ENCODE measurements around the gene GBF1.

DNA sequence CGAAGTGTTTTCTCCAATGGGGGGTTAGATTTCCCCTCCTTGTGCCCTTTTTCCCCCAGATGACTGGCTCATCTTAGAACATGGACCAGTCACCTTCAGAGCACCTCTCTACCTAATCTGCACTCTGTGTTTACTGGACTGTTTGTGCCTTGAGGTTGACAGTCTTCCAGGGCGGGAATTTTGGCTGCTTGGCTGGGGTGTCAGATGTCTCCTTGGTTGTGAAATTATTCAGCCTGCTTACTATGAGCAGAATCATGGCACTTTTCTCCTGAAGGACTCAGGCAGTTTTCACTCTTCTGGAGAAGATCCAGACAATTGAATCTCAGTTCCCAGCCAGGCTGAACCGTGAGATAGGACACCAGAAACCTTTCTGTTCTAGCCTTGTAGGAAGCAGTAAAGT lies 89.9 kb downstream of the GBF1 start:
- TF ChIP-seq, protein P1, sequence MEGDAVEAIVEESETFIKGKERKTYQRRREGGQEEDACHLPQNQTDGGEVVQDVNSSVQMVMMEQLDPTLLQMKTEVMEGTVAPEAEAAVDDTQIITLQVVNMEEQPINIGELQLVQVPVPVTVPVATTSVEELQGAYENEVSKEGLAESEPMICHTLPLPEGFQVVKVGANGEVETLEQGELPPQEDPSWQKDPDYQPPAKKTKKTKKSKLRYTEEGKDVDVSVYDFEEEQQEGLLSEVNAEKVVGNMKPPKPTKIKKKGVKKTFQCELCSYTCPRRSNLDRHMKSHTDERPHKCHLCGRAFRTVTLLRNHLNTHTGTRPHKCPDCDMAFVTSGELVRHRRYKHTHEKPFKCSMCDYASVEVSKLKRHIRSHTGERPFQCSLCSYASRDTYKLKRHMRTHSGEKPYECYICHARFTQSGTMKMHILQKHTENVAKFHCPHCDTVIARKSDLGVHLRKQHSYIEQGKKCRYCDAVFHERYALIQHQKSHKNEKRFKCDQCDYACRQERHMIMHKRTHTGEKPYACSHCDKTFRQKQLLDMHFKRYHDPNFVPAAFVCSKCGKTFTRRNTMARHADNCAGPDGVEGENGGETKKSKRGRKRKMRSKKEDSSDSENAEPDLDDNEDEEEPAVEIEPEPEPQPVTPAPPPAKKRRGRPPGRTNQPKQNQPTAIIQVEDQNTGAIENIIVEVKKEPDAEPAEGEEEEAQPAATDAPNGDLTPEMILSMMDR (IDR thresholded peaks at IDR 0.05; ENCODE audit: low read depth, low read length), result no peak
- TF ChIP-seq EZH2phosphoT487 (IDR thresholded peaks at IDR 0.05; ENCODE audit: low read depth), result no peak
